ENCODE data around the gene NPLOC4. TPM values are rescaled to one million over a fixed set of nuclear protein-coding genes. Genes with fewer than 3 reads are reported as not detected.

NPLOC4 gene
- total RNA-seq, 3 donors from 2014 or later: 153 to 201 (median 167) TPM

- H3K9me3 Mint-ChIP-seq: no peaks in the 10 kb centered on the region
- ATAC-seq (no peak), DNase-seq (no peak)
- H3K4me1 Mint-ChIP-seq (ENCODE audit: low read depth): peaks cover 12% of the 10 kb centered on the region
- H3K4me3 Mint-ChIP-seq: no peak overlapping the region
- peaks cover 38% of the 10 kb centered on the region for H3K36me3 Mint-ChIP-seq (ENCODE audit: insufficient read depth)
- no peaks in the 10 kb centered on the region for H3K27me3 Mint-ChIP-seq (ENCODE audit: low read depth)
These were observed 58.9 kb downstream of the NPLOC4 start for GRCh38 chr17:81578038-81578441.

GRCh38 chr17:81577278-81578000 lies 59.5 kb downstream of the NPLOC4 start:
- Mint-ChIP-seq H3K36me3 (ENCODE audit: insufficient read depth) (peaks cover 41% of the 10 kb centered on the region), H3K9me3 (no peaks in the 10 kb centered on the region), H3K27me3 (ENCODE audit: low read depth) (no peaks in the 10 kb centered on the region), H3K4me3 (no peak overlapping the region), H3K4me1 (ENCODE audit: low read depth) (peaks cover 12% of the 10 kb centered on the region)
- no peak for ATAC-seq
- no peak for DNase-seq

GRCh38 chr17:81576621-81577277 lies 60.2 kb downstream of the NPLOC4 start:
- no peak for DNase-seq
- Mint-ChIP-seq H3K4me1 (ENCODE audit: low read depth) (peaks cover 12% of the 10 kb centered on the region), H3K27me3 (ENCODE audit: low read depth) (no peaks in the 10 kb centered on the region), H3K9me3 (no peaks in the 10 kb centered on the region), H3K36me3 (ENCODE audit: insufficient read depth) (peaks cover 41% of the 10 kb centered on the region), H3K4me3 (no peak overlapping the region)
- no peak for ATAC-seq

GRCh38 chr17:81575836-81576235 lies 61.1 kb downstream of the NPLOC4 start:
- Mint-ChIP-seq H3K27me3 (ENCODE audit: low read depth) (no peaks in the 10 kb centered on the region), H3K9me3 (no peaks in the 10 kb centered on the region), H3K36me3 (ENCODE audit: insufficient read depth) (peaks cover 41% of the 10 kb centered on the region), H3K4me1 (ENCODE audit: low read depth) (peaks cover 12% of the 10 kb centered on the region), H3K4me3 (no peak overlapping the region)
- DNase-seq (no peak), ATAC-seq (no peak)

GRCh38 chr17:81574643-81574956 lies 62.3 kb downstream of the NPLOC4 start:
- DNase-seq: no peak
- H3K4me1 Mint-ChIP-seq (ENCODE audit: low read depth): peaks cover 7% of the 10 kb centered on the region
- no peak overlapping the region for H3K4me3 Mint-ChIP-seq
- H3K36me3 Mint-ChIP-seq (ENCODE audit: insufficient read depth): peaks cover 35% of the 10 kb centered on the region
- H3K27me3 Mint-ChIP-seq (ENCODE audit: low read depth): no peaks in the 10 kb centered on the region
- H3K9me3 Mint-ChIP-seq: no peaks in the 10 kb centered on the region
- no peak for ATAC-seq

- H3K36me3 Mint-ChIP-seq (ENCODE audit: insufficient read depth): peaks cover 33% of the 10 kb centered on the region
- ATAC-seq: no peak
- H3K27me3 Mint-ChIP-seq (ENCODE audit: low read depth): no peaks in the 10 kb centered on the region
- H3K9me3 Mint-ChIP-seq: no peaks in the 10 kb centered on the region
- no peak for DNase-seq
- H3K4me1 Mint-ChIP-seq (ENCODE audit: low read depth): peaks cover 4% of the 10 kb centered on the region
- no peak overlapping the region for H3K4me3 Mint-ChIP-seq
These were observed 62.9 kb downstream of the NPLOC4 start for GRCh38 chr17:81573794-81574642.

GRCh38 chr17:81572563-81573168 lies 64.2 kb downstream of the NPLOC4 start:
- H3K27me3 Mint-ChIP-seq (ENCODE audit: low read depth): no peaks in the 10 kb centered on the region
- peaks cover 32% of the 10 kb centered on the region for H3K36me3 Mint-ChIP-seq (ENCODE audit: insufficient read depth)
- H3K9me3 Mint-ChIP-seq: no peaks in the 10 kb centered on the region
- no peak overlapping the region for H3K4me3 Mint-ChIP-seq
- ATAC-seq (no peak), DNase-seq (no peak)
- no peaks in the 10 kb centered on the region for H3K4me1 Mint-ChIP-seq (ENCODE audit: low read depth)

- Mint-ChIP-seq H3K4me1 (ENCODE audit: low read depth) (no peaks in the 10 kb centered on the region), H3K27me3 (ENCODE audit: low read depth) (no peaks in the 10 kb centered on the region), H3K36me3 (ENCODE audit: insufficient read depth) (peaks cover 30% of the 10 kb centered on the region), H3K9me3 (no peaks in the 10 kb centered on the region), H3K4me3 (no peak overlapping the region)
- no peak for DNase-seq
- ATAC-seq: no peak
These were observed 65.9 kb downstream of the NPLOC4 start for GRCh38 chr17:81570964-81571363.

- no peaks in the 10 kb centered on the region for H3K27me3 Mint-ChIP-seq (ENCODE audit: low read depth)
- peaks cover 34% of the 10 kb centered on the region for H3K36me3 Mint-ChIP-seq (ENCODE audit: insufficient read depth)
- no peaks in the 10 kb centered on the region for H3K9me3 Mint-ChIP-seq
- no peak for DNase-seq
- H3K4me3 Mint-ChIP-seq: no peak overlapping the region
- ATAC-seq: no peak
- no peaks in the 10 kb centered on the region for H3K4me1 Mint-ChIP-seq (ENCODE audit: low read depth)
These were observed 66.9 kb downstream of the NPLOC4 start for GRCh38 chr17:81569986-81570514.

GRCh38 chr17:81568416-81568815 lies 68.5 kb downstream of the NPLOC4 start:
- H3K4me1 Mint-ChIP-seq (ENCODE audit: low read depth): no peaks in the 10 kb centered on the region
- no peak for ATAC-seq
- H3K9me3 Mint-ChIP-seq: no peaks in the 10 kb centered on the region
- peaks cover 35% of the 10 kb centered on the region for H3K36me3 Mint-ChIP-seq (ENCODE audit: insufficient read depth)
- no peak overlapping the region for H3K4me3 Mint-ChIP-seq
- H3K27me3 Mint-ChIP-seq (ENCODE audit: low read depth): no peaks in the 10 kb centered on the region
- no peak for DNase-seq

- Mint-ChIP-seq H3K4me3 (no peak overlapping the region), H3K27me3 (ENCODE audit: low read depth) (no peaks in the 10 kb centered on the region), H3K4me1 (ENCODE audit: low read depth) (no peaks in the 10 kb centered on the region), H3K9me3 (no peaks in the 10 kb centered on the region), H3K36me3 (ENCODE audit: insufficient read depth) (peaks cover 29% of the 10 kb centered on the region)
- ATAC-seq: no peak
- no peak for DNase-seq
These were observed 69.7 kb downstream of the NPLOC4 start for GRCh38 chr17:81567191-81567590.

GRCh38 chr17:81566461-81567126 lies 70.3 kb downstream of the NPLOC4 start:
- H3K4me3 Mint-ChIP-seq: no peak overlapping the region
- no peak for DNase-seq
- H3K27me3 Mint-ChIP-seq (ENCODE audit: low read depth): no peaks in the 10 kb centered on the region
- no peak for ATAC-seq
- H3K4me1 Mint-ChIP-seq (ENCODE audit: low read depth): no peaks in the 10 kb centered on the region
- H3K9me3 Mint-ChIP-seq: no peaks in the 10 kb centered on the region
- peaks cover 29% of the 10 kb centered on the region for H3K36me3 Mint-ChIP-seq (ENCODE audit: insufficient read depth)

- Mint-ChIP-seq H3K9me3 (no peaks in the 10 kb centered on the region), H3K27me3 (ENCODE audit: low read depth) (no peaks in the 10 kb centered on the region), H3K4me3 (no peak overlapping the region), H3K36me3 (ENCODE audit: insufficient read depth) (peaks cover 28% of the 10 kb centered on the region), H3K4me1 (ENCODE audit: low read depth) (peaks cover 3% of the 10 kb centered on the region)
- ATAC-seq: no peak
- DNase-seq: no peak
These were observed 71.7 kb downstream of the NPLOC4 start for GRCh38 chr17:81565231-81565630.

- Mint-ChIP-seq H3K9me3 (no peaks in the 10 kb centered on the region), H3K4me1 (ENCODE audit: low read depth) (peaks cover 3% of the 10 kb centered on the region), H3K36me3 (ENCODE audit: insufficient read depth) (peaks cover 28% of the 10 kb centered on the region), H3K4me3 (no peak overlapping the region), H3K27me3 (ENCODE audit: low read depth) (no peaks in the 10 kb centered on the region)
- DNase-seq (no peak), ATAC-seq (no peak)
These were observed 72.1 kb downstream of the NPLOC4 start for GRCh38 chr17:81564778-81565177.

Measured in activated T-cell treated with anti-CD3 and anti-CD28 coated beads, Interleukin-2, amount 50 U/mL, for 4 hours (primary cell).